ENCODE measurements around the gene UROC1.

DNA sequence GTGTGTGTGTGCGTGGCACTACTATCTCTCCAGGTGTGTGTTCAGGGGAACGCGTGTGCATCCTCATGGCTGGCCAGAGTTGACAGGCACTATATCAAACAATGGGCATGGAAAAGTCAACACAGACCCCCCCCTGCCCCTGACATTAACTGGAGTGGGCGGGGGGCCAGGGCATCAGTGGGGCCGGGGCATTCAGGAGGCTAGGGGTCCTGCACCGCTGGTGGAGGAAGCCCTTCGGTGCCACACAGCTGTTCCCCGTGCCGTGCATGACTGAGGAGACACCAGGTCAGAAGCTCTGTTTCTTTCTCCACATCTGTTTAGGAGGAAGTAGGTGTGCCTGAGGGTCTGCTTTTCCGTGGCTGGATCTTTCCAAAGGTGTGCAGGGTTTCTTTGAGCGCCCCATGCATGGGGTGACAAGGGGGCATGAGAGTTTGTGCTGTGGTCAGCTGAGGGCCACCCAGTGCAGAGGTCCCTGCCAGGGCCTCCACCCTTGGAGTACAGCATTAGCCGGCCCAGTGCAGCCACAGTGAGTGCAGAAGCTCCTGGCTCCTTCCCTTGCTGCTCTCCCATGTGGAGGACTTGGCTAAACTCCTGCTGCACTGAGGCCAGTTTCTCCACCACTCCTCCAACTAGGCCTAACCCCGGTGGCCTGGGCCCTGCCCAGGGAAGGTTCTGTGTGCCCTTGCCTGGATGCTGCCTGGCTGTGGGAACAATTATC, 33.7 kb upstream of the UROC1 start:
- TF ChIP-seq GATA2 (IDR thresholded peaks at IDR 0.05; ENCODE audit: low read depth, low read length), result no peak
- TF ChIP-seq GATA3 (IDR thresholded peaks at IDR 0.05; ENCODE audit: low read depth, low read length), result no peak
